CD4-positive, alpha-beta T cell treated with Interleukin-10 for 1 hour (primary cell): ENCODE measurements around the gene RAB1A.
A peak's percentile ranks its signal among the peaks of the same experiment; 100 is the strongest.

Experiments
- DNase-seq: peaks from one replicate; pipeline ENCODE4 v3.0.0-alpha.2; 2020

The RAB1A gene

DNA sequence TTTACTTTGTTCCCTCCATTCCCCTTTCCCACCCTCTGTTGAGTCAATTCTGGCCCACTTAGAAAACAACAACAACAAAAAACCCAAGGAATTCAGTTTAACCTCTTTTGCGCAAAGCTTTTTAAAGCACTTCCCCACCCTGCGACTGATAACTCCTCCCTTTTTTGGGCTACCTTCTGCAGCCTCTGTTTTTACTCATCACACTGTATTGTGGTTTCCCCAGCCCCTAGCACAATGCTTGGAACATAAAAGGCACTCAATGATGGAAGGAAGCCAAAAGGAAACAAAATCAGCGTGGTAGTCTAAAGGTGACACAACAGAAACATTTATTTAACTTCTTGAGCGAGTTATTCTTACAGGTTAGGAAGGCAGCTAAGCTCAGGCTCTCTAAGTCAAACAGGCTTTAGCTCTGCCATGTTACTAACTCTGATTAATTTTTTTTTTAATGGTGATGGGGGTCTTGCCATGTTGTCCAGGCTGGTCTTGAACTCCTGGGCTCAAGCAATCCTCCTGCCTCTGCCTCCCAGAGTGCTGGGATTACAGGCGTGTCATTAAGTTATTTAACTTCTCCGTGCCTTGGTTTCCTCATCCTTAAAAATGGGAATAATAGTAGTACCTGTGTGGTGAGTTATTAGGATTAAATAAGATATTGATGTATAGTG, 72.4 kb downstream of the RAB1A start:
- peak; percentile 81 for DNase-seq

DNA sequence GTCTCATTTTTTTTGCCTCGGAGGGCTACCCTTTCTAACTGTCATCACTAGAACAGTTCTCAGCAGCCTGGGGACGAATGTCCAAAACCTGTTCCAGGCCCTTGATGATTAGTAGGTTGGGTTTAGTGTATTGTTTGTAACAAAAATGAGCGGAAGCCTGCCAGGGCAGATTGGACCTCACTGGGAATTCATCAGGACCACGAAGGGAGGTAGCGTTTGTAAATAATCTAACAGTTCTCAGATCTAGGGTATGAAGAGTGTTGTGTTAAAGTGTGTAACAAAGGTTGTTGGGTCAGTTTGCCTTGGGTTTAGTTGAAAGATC, 72.9 kb downstream of the RAB1A start:
- no peak for DNase-seq

DNA sequence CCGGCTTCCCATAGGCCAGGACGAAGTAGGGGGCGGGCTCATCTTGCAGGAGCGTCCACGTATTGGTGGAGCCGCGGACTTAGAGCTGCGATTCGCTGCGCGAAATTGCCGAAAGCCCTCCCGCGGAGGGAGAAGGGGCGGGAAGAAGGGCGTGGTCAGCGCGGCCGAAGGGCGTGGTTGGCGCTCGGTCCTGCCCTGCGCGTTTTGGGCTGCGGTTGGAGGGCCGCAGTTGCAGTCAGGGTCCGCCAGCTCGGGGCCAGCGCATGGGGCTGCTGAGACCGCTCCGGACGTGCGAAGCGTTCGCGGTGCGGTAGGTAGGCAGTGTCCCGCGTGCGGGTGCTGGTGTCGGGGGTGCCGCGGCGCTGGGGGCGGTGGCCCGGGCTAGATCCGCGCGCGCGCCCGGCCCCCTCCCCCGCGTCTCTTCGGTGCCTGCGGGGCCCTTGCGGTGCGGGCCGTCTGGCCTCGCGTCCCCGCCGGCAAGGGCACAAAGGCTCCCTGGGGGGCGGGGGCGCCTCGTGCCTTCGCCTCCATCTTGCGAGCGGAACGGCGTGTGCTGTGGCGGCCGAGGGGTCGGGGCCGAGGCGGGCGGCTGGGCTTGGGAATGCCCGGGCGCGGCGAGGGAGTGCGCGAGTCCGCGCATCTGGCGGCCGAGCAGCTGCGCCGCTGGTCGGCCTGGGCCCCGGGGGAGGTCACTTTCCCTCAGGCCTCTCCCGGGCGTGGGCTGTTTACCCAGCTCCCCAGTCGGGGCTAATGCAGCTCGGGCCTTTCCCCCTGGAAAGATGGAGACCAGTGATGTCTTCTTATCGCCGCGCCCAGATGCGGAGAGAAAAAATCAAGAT, 73.5 kb downstream of the RAB1A start, which contains the start of gene CEP68:
Gene CEP68 (plus strand): TSS at position 202 of the 839 bp plus-strand sequence. CDS start 13,029 bp downstream, outside the sequence.
- peak; percentile 97 for DNase-seq

DNA sequence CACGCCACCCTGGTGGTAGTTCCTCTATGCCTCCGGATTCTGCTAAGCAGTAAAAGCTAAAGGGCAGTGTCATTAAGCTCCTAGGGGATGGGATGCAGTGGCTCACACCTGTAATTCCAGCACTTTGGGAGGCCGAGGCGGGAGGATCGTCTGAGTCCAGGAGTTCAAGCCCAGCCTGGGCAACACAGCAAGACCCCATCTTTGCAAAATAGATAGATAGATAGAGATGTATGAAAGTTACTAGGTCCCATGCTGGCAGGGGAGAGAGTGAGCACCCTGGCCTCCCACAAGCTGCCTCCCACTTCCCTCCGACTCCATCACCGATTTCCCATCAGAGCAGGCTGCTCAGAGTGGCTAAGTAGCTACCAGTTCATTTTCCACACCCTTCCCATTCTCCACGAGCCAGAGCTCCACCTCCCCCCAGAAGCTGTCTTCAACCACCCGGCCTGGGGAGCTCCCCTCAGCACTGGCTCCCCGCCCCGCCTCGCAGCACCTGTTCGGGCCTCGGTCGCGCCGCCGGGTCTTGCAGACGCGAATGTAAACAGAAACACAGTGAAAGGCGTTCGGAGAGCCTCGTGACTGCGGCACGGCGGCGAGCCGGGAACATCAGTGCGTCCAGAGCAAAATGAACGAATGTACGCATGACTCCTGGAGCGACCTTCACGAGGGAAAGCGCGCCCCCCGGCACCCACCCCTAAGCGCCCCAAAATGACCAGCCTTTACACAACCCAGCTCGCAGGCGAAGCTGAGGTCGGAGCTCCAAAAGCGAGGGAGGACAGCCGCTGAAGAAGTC, 74.3 kb downstream of the RAB1A start:
- DNase-seq, result no peak

DNA sequence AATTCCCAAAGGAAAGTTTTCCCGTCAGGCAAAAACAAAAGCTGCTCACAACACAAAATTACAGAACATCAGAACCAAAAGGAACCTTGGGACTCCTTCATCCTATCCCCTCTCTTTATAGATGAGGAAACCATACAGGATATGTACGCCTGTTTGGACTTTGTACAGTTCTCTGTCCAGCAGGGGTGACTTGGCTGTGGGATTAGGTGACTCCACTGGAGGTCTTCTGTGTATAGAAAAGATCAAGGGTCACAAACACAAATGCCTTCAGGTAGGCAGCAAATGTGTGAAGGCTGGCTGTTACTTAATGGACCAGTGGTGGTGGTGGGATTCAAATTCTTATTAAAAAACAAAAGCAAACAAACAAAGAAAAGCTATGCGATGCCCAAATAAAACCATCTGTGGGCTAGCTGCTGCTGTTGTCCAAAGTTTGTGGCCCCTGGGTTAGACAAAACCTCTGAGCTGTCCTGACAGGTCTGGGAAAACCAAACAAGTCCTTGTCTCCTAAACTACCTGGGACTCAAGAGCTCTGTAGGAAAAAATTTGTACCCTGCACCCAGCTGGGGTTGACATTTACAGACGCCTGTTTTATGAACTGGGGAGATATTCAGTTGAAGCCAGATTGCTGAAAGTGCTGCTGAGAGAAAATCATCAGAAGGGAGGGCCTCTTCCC, 75.0 kb downstream of the RAB1A start:
- DNase-seq, result no peak

DNA sequence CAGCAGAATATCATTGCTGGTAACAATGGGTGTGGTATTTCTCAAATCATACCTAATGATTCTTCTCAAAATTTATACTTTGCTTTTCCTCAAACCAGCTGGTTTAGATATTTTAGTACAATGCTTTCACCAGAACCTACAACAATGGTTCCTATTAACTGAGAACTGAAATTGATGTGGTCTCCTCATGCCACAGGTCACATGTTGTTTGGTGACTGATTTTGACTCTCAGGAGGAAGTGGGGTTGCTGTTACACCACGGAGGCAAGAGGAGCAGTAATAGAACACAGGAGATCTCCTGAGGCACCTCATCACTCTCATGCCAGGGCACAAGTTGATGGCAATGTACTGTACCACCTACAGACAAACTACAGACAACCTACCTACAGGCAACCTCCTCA, 76.7 kb downstream of the RAB1A start:
- peak; percentile 55 for DNase-seq

DNA sequence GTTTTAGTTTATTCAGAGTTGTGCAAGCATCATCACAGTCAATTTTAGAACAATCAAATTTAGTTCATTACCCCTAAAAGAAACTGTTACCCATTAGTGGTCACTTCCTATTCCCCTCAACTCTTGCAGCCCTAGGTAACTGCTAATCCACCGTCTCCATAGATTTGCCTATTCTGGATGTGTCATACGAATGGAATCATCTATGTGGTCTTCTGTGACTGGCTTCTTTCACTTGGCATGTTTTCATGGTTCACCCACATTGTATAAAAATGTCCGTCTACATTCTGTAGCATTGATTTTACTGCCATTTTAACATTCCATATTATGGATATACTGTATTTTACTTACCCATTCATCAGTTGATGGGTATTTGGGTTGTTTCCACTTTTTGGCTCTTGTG, 79.0 kb downstream of the RAB1A start:
- DNase-seq, result no peak

DNA sequence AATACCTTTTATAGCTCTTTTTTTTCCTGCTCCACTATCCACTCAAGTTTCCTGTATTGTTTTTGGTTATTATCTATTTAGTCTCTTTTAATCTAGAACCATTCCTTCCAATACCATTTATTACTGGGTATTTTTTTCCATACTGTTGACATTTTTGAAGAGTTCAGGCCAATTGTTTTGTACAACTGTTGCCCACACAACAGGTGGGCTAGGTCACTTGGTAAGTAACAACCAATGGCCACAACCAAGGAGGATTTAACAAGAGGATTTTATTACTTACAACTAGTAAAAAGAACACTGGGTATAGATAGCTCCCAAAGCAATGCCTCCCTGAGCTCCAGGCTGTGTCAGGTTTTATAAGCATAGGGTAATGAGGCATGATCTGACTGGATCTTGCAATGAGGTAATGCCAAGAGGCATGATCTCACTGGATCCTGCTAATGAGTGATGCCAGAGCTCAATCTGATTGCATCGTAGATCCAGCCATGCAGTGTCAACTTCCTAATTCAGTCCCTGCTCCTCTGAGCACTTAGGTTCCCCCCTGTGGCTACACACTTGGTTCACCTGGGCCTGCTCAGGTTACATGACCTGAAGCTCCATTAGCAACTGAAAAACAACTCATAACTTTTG, 80.8 kb downstream of the RAB1A start:
- no peak for DNase-seq

DNA sequence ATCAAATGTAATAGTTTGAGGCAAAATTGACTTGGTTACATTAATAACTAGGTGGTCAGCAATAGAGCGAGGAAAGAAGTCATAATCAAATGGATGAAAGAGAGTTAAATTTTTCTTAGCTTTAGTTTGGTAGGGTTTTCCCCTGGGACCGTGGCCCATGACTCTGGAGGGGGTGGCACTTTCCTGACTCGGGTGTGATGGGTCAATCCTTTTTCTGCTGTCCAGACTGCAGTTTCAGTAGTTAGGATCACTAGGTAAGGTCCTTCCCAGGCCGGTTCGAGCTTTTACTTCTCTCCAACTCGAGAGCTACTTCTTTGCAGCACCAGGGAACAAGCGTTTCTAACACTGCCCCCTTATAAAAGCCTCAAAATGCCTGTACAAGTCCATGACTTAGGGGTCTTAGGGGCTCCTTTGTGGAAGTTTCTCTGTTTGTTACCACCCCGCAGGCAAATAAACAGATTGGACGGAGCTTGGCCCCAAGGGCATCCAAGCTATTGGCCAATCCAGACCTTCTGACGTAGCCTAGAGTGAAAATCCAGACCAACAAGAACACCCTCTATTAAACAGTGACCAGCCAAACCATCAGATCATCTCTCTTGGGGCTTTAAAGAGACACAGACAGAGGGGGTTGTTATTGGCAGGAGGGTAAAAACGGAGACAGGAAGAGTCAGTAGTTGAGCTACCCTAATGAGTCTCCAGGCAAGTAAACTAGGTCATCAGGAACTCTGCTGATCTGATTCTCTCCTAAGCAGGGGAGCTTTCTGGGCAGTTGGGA, 83.1 kb downstream of the RAB1A start:
- DNase-seq, result no peak

DNA sequence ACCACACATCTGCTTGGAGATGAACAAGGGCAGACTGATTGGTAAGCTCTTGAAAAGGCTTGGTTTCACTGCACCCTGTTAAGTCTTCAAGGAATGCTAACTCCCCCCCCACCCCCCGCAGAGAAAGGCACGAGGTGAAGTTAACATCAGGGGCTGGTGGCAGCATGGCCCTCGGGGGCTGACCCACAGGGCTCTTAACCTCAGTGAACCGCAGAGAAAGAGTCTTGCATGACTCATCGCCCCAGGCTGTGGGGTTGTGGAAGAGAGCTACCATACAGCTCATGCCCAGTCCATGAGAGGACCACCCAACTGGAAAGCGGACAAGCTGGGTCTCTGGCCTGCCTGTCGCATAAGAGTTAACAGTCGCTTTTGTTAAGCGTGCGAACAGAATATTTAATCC, 84.3 kb downstream of the RAB1A start:
- DNase-seq, result no peak

DNA sequence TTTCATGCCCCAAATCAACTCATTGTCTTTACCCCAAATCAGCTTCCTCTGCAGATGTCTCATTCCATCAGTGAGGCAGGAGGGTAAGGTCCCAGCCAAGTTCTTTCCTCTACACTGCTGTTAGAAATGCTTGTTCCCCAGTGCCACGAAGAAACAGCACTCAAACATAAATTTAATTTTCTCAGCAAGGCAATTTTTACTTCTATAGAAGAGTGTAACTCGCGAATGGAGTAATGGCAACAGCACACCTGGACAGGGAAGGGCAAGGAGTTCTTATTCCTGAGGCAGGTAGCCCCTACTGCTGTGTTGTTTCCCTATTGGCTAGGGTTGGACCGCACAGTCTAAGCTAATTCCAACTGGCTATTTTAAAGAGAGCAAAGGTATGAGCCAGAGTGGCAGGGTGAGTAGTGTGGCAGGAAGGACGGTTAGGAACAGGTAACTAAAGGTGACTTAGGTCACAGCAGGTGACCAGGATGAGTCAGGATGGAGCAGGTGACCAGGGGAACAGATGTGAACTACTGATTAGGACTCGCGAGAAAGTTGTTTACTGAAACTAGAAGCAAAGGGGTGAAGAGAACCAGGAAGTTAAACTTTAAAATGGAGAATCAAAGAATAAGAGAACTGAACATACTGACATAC, 85.7 kb downstream of the RAB1A start:
- no peak for DNase-seq

DNA sequence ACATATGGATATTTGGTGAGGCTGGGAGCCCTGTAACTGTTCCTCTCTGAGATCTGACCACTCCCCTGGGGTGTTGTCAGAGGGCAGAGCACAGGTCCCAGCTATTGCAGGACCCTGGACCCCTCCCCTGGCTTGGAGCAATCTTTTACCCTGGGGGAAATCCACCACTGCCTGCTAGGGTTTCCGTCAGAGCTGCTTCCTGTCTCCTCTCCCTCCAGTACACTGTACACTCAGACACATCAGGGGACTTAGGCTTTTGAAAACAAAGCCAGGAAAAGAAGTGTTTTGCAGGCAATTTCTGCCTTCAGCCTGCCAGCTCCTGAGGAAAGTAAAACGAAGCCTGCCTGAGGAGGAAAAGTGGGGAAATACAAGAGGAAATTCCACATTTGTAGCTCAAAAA, 86.9 kb downstream of the RAB1A start:
- DNase-seq, result no peak

DNA sequence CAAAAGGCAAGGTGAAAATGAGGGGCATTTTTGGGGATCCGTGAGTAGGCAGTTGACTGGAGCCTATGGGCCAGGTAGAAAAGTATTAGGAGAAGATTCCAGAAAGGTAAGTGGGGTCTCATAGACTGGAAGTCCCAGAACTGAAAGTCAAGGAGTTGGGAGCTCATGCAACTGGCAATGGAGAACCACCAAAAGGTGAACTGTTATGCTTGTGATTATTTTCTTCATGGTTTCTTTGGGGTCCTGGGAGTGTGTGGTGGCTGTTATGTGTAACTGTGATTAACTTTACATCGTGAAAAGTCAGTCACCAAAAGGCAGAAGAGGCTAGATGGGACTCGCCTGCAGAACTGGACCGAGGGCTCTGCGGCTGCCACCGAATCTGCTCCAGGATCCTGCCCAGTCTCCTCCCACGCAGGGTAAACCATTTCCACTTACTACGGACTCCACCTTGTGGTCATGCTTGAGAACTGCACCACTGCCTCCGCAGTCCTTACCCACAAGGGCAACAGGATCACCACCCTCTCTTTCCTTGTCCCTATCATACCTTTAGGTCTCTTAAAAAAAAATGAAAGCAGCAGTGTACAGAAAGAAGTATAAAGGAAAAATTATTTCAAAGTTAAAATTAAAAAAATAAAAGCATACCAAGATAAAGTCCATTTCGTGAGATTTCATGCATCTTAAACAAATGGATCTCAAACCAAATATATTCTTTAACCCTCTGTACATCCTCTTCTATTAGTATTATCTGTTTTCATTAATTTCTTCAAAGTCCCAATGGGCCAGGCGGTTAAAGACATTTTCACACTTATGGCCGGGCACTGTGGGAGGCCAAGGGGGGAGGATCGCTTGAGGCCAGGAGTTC, 89.3 kb downstream of the RAB1A start:
- DNase-seq, result peak; percentile 81

DNA sequence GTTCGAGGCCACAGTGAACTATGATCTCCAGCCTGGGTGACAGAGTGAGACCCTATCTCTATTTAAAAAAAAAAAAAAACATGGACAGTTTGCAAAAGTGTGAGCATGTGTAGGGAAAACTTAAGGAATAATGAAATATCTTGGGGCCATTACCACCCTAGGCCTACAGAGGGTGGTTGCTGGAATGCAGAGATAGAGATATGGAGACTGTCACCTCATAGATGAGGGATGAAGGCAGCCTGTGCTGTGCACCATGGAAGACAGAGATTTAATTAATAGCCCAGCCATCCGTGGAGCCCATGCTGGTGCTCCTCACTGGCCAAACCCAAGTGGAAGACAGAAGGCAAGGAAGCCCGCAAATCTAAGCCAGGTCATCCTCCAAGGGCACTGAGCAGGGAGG, 90.3 kb downstream of the RAB1A start:
- no peak for DNase-seq

DNA sequence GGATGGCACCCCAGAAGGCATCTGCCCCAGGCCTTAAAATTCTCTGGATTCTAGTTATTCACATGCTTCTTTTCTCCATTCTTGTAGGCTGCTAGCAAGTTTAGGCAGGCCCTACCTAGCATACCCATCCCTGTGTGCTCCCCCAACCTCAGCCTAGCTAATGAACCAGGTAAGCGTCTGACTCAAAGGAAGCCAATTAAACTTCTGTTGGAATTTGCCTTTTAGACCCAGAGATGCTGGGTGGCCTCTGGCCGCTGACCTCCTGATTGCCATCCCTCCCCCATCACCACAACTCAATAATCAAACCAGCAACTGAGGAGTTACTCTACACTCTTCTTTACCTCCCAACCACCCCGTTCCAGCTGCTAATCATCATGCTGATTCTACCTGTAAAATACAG, 92.7 kb downstream of the RAB1A start:
- no peak for DNase-seq
